Measurements from ENCODE around the gene SULT4A1.

GRCh38 chr22:43890901-43891331, 28.6 kb upstream of the SULT4A1 start:
- TF ChIP-seq CTCF (IDR thresholded peaks at IDR 0.05; ENCODE audit: insufficient read depth, low read length, poor library complexity, severe bottlenecking) = no peak
- no peak for TF ChIP-seq EZH2phosphoT487 (conservative IDR thresholded peaks at IDR 0.05; ENCODE audit: low read length)

Data from SU-DHL-6 (cell line).